H9 (cell line): ENCODE measurements around the gene ENG. TPM values are rescaled to one million over a fixed set of nuclear protein-coding genes. Genes with fewer than 3 reads are reported as not detected.

ENCODE experiments used
- DNase-seq: peaks from one replicate; pipeline ENCODE4 v3.0.0-alpha.2; 2017
- H2AFZ ChIP-seq: one replicate; pipeline ENCODE4 v1.6.1; 2013; ENCODE audit warnings: mild to moderate bottlenecking, low read length, control low read depth, moderate library complexity
- H2AK5ac ChIP-seq: 2 replicates; pipeline ENCODE4 v1.6.1; 2013; ENCODE audit warnings: low read length, control low read depth, mixed read lengths; ENCODE audit not compliant: insufficient read length
- H2BK120ac ChIP-seq: one replicate; pipeline ENCODE4 v1.6.1; 2013; ENCODE audit warnings: low read depth, mild to moderate bottlenecking, low read length, control low read depth, inconsistent platforms; ENCODE audit not compliant: poor library complexity, severe bottlenecking
- H2BK12ac ChIP-seq: 2 replicates; pipeline ENCODE4 v1.6.1; 2013; ENCODE audit warnings: low read length, control low read depth, mixed read lengths, low read depth; ENCODE audit not compliant: insufficient read length
- H2BK15ac ChIP-seq: 2 replicates; pipeline ENCODE4 v1.6.1; 2013; ENCODE audit warnings: low read depth, low read length, control low read depth
- H2BK20ac ChIP-seq: one replicate; pipeline ENCODE4 v1.6.1; 2013; ENCODE audit warnings: low read depth, mild to moderate bottlenecking, low read length, control low read depth, inconsistent platforms; ENCODE audit not compliant: poor library complexity, severe bottlenecking
- H2BK5ac ChIP-seq: 2 replicates; pipeline ENCODE4 v1.6.1; 2013; ENCODE audit warnings: low read length, control low read depth, mixed read lengths; ENCODE audit not compliant: insufficient read length
- H3K14ac ChIP-seq: 2 replicates; pipeline ENCODE4 v1.6.1; 2013; ENCODE audit warnings: low read length, control low read depth; ENCODE audit not compliant: insufficient read depth
- H3K18ac ChIP-seq: 2 replicates; pipeline ENCODE4 v1.6.1; 2013; ENCODE audit warnings: low read depth, mild to moderate bottlenecking, mixed read lengths, low read length, control low read depth; ENCODE audit not compliant: insufficient read length
- H3K23ac ChIP-seq: 2 replicates; pipeline ENCODE4 v1.6.1; 2013; ENCODE audit warnings: low read length, control low read depth, mixed read lengths, low read depth; ENCODE audit not compliant: insufficient read length
- H3K23me2 ChIP-seq: 2 replicates; pipeline ENCODE4 v1.6.1; 2013; ENCODE audit warnings: low read depth, mild to moderate bottlenecking, mixed read lengths, low read length, control low read depth; ENCODE audit not compliant: insufficient read length, poor library complexity, severe bottlenecking
- H3K27ac ChIP-seq: 2 replicates; pipeline ENCODE4 v1.5.1; 2013; ENCODE audit warnings: low read length, control low read depth, mixed read lengths, low read depth; ENCODE audit not compliant: insufficient read length
- H3K27me3 ChIP-seq: 2 replicates; pipeline ENCODE4 v1.6.1; 2013; ENCODE audit warnings: low read length, control low read depth, inconsistent platforms; ENCODE audit not compliant: insufficient read depth
- H3K4ac ChIP-seq: 2 replicates; pipeline ENCODE4 v1.6.1; 2013; ENCODE audit warnings: low read depth, mild to moderate bottlenecking, control low read depth, inconsistent platforms, low read length, moderate library complexity
- H3K4me1 ChIP-seq: 2 replicates; pipeline ENCODE4 v1.6.1; 2013; ENCODE audit warnings: low read length, control low read depth, inconsistent platforms; ENCODE audit not compliant: insufficient read depth
- H3K4me2 ChIP-seq: 2 replicates; pipeline ENCODE4 v1.6.1; 2013; ENCODE audit warnings: low read length, control low read depth, mixed read lengths; ENCODE audit not compliant: insufficient read length, insufficient read depth
- H3K56ac ChIP-seq: 2 replicates; pipeline ENCODE4 v1.6.1; 2013; ENCODE audit warnings: low read depth, mild to moderate bottlenecking, mixed read lengths, low read length, control low read depth; ENCODE audit not compliant: insufficient read length
- H3K79me1 ChIP-seq: 2 replicates; pipeline ENCODE4 v1.6.1; 2013; ENCODE audit warnings: low read depth, mild to moderate bottlenecking, moderate library complexity, low read length, control low read depth, inconsistent platforms; ENCODE audit not compliant: insufficient read depth, poor library complexity, severe bottlenecking
- H3K79me2 ChIP-seq: 2 replicates; pipeline ENCODE4 v1.6.1; 2013; ENCODE audit warnings: low read length, control low read depth, inconsistent platforms; ENCODE audit not compliant: insufficient read depth
- H3K9ac ChIP-seq: 2 replicates; pipeline ENCODE4 v1.6.1; 2013; ENCODE audit warnings: low read length, control low read depth, mixed read lengths; ENCODE audit not compliant: insufficient read length; ENCODE audit errors: extremely low read depth
- H3K9me3 ChIP-seq: one replicate; pipeline ENCODE4 v1.6.1; 2013; ENCODE audit warnings: low read depth, low read length, inconsistent platforms; ENCODE audit not compliant: control insufficient read depth
- H3T11ph ChIP-seq: one replicate; pipeline ENCODE4 v1.6.1; 2013; ENCODE audit warnings: mild to moderate bottlenecking, low read length, control low read depth, inconsistent platforms
- H4K20me1 ChIP-seq: one replicate; pipeline ENCODE4 v1.6.1; 2013; ENCODE audit not compliant: control insufficient read depth, insufficient read length, insufficient read depth
- H4K5ac ChIP-seq: 2 replicates; pipeline ENCODE4 v1.6.1; 2013; ENCODE audit warnings: low read depth, mild to moderate bottlenecking, mixed read lengths, low read length, control low read depth; ENCODE audit not compliant: insufficient read length
- H4K8ac ChIP-seq: replicated peaks from 2 replicates; pipeline ENCODE4 v1.6.1; 2013; ENCODE audit warnings: low read length, control low read depth, mixed read lengths, low read depth; ENCODE audit not compliant: insufficient read length
- H4K91ac ChIP-seq: 2 replicates; pipeline ENCODE4 v1.6.1; 2013; ENCODE audit warnings: low read depth, mild to moderate bottlenecking, moderate library complexity, mixed read lengths, low read length, control low read depth; ENCODE audit not compliant: insufficient read length
- H3K27ac Mint-ChIP-seq, 3 experiments: 2 replicates in 2 of 3; 3 replicates in 1 of 3; pipeline ENCODE4 v1.8.0; 2020 to 2021; ENCODE audit warnings: mixed read lengths in 3 of 3, mild to moderate bottlenecking in 1 of 3, moderate library complexity in 1 of 3
- H3K27me3 Mint-ChIP-seq: 2 replicates; pipeline ENCODE4 v1.8.0; 2021; ENCODE audit warnings: low read depth, mild to moderate bottlenecking, moderate library complexity, mixed read lengths
- H3K36me3 Mint-ChIP-seq, 3 experiments: 2 replicates in 2 of 3; 3 replicates in 1 of 3; pipeline ENCODE4 v1.8.0; 2020 to 2021; ENCODE audit warnings: low read depth in 3 of 3, mixed read lengths in 3 of 3; ENCODE audit not compliant: insufficient read depth in 1 of 3
- H3K4me1 Mint-ChIP-seq, 2 experiments: 2 replicates each; pipeline ENCODE4 v1.8.0; 2020; ENCODE audit warnings: mixed read lengths in 2 of 2
- H3K4me3 Mint-ChIP-seq, 2 experiments: 2 replicates in 1 of 2; 3 replicates in 1 of 2; pipeline ENCODE4 v1.8.0; 2020 to 2021; ENCODE audit warnings: mild to moderate bottlenecking in 2 of 2, mixed read lengths in 2 of 2, moderate library complexity in 1 of 2
- H3K9me3 Mint-ChIP-seq, 2 experiments: 2 replicates in 1 of 2; 3 replicates in 1 of 2; pipeline ENCODE4 v1.8.0; 2020; ENCODE audit warnings: mild to moderate bottlenecking in 2 of 2, mixed read lengths in 2 of 2, moderate library complexity in 1 of 2
- CTCF ChIP-seq: fragments of 200-600 bp; sonication (generic); conservative IDR thresholded peaks from 3 replicates; pipeline ENCODE4 v1.8.0; 2021; ENCODE audit warnings: antibody characterized with exemption, mild to moderate bottlenecking
- WGBS: extraction: QIAGEN DNeasy Blood & Tissue Kit; methylation state at CpG from one replicate; pipeline ENCODE4 v1.1.7; 2013; ENCODE audit warnings: missing lambda C conversion rate, low lambda C conversion rate, mixed read lengths; ENCODE audit not compliant: insufficient read length; ENCODE audit errors: extremely low coverage; 5-methylcytosine and 5-hydroxymethylcytosine counted together
- total RNA-seq: library from RNA; stranded (reverse); gene quantifications from 2 replicates; pipeline ENCODE4 v1.2.1, GENCODE V29; 2021

The ENG gene
- total RNA-seq, 1 experiment from 2014 or later: 2.1 TPM

- Histone ChIP-seq H3K56ac (no peak overlapping the region), H4K5ac (no peak overlapping the region), H2BK20ac (no peak overlapping the region), H2BK120ac (no peak overlapping the region), H3K27ac (no peak overlapping the region), H2AK5ac (no peak overlapping the region), H4K91ac (no peak overlapping the region), H3T11ph (no peak overlapping the region), H3K18ac (no peak overlapping the region), H3K14ac (no peak overlapping the region), H3K27me3 (no peaks in the 10 kb centered on the region), H3K9ac (no peak overlapping the region), H2BK12ac (no peak overlapping the region), H3K9me3 (no peaks in the 10 kb centered on the region), H4K20me1 (no peaks in the 10 kb centered on the region), H3K23ac (no peak overlapping the region), H3K23me2 (peaks cover 12% of the 10 kb centered on the region), H3K4me1 (no peaks in the 10 kb centered on the region), H2BK15ac (no peak overlapping the region), H3K79me1 (no peaks in the 10 kb centered on the region), H4K8ac (no peak overlapping the region), H3K79me2 (no peaks in the 10 kb centered on the region), H3K4me2 (no peak overlapping the region), H3K4ac (no peak overlapping the region), H2BK5ac (no peak overlapping the region), H2AFZ (no peak overlapping the region)
- H3K4me3 Mint-ChIP-seq: peak overlapping the region in 1 of 2 experiments; percentile 89; a peak in 2 of 5 replicates
- TF ChIP-seq CTCF: no peak
- H3K36me3 Mint-ChIP-seq: peaks cover 0 to 6% (median 0%) of the 10 kb centered on the region in 3 experiments; a peak in 3 of 7 replicates
- no CpG with 5 or more reads among the region's 14 CpGs for WGBS
- H3K4me1 Mint-ChIP-seq: peaks cover 2 to 15% of the 10 kb centered on the region in 2 experiments; a peak in 3 of 4 replicates
- H3K27me3 Mint-ChIP-seq: no peaks in the 10 kb centered on the region; the same call in 1 of the 2 replicates
- no peaks in the 10 kb centered on the region for H3K9me3 Mint-ChIP-seq
- H3K27ac Mint-ChIP-seq: no peak overlapping the region; a peak in 1 of 7 replicates
- no peak for DNase-seq
Measured at GRCh38 chr9:127876026-127876763, 21.7 kb upstream of the ENG start.
